Osteoblast (primary cell): ENCODE results near the gene GPR6. TPM values are rescaled to one million over a fixed set of nuclear protein-coding genes. Genes with fewer than 3 reads are reported as not detected.

ENCODE experiments used
- DNase-seq: peaks from one replicate; pipeline ENCODE4 v3.0.0; 2011; ENCODE audit warnings: low spot score, mixed read lengths; ENCODE audit not compliant: insufficient read length; ENCODE audit errors: missing footprints
- H2AFZ ChIP-seq: 2 replicates; pipeline ENCODE4 v1.6.0; 2011; ENCODE audit warnings: mild to moderate bottlenecking, low read length
- H3K27ac ChIP-seq: 2 replicates; pipeline ENCODE4 v1.5.1; 2011; ENCODE audit warnings: mild to moderate bottlenecking, low read depth, low read length, moderate library complexity
- H3K27me3 ChIP-seq: 2 replicates; pipeline ENCODE4 v1.6.0; 2012; ENCODE audit warnings: mild to moderate bottlenecking, control low read depth, inconsistent platforms, low read length, moderate library complexity; ENCODE audit not compliant: insufficient read depth
- H3K36me3 ChIP-seq: 2 replicates; pipeline ENCODE4 v1.5.1; 2011; ENCODE audit warnings: mild to moderate bottlenecking, low read length, control low read depth, moderate library complexity; ENCODE audit not compliant: insufficient read depth
- H3K4me1 ChIP-seq: 2 replicates; pipeline ENCODE4 v1.5.1; 2011; ENCODE audit warnings: mild to moderate bottlenecking, low read length, control low read depth, moderate library complexity; ENCODE audit not compliant: insufficient read depth
- H3K4me2 ChIP-seq: 2 replicates; pipeline ENCODE4 v1.6.0; 2011; ENCODE audit warnings: mild to moderate bottlenecking, low read length; ENCODE audit not compliant: insufficient read depth
- H3K4me3 ChIP-seq: fragments of 200-600 bp; sonication (generic); 3 replicates; pipeline ENCODE4 v1.5.1; 2012; ENCODE audit warnings: mild to moderate bottlenecking, low read length, inconsistent platforms; ENCODE audit not compliant: insufficient read depth
- H3K79me2 ChIP-seq: 2 replicates; pipeline ENCODE4 v1.6.0; 2012; ENCODE audit warnings: mild to moderate bottlenecking, low read length, control low read depth, inconsistent platforms; ENCODE audit not compliant: insufficient read depth
- H3K9me3 ChIP-seq: 2 replicates; pipeline ENCODE4 v1.5.1; 2011; ENCODE audit warnings: low read depth, low read length, control low read depth
- H4K20me1 ChIP-seq: 2 replicates; pipeline ENCODE4 v1.6.0; 2012; ENCODE audit warnings: mild to moderate bottlenecking, low read length, control low read depth; ENCODE audit not compliant: insufficient read depth
- CTCF ChIP-seq: IDR thresholded peaks from 2 replicates; pipeline ENCODE4 v1.5.1; 2011; ENCODE audit warnings: mild to moderate bottlenecking, low read depth, low read length, moderate library complexity; ENCODE audit errors: extremely low read depth
- total RNA-seq: library from RNA; depleted of rRNA; stranded (reverse); fragments of >200 nt; gene quantifications from 2 replicates; pipeline ENCODE4 v1.2.3, GENCODE V29; 2012

Gene GPR6
- total RNA-seq, 1 donor = not detected

- no peaks in the 10 kb centered on the region for H3K36me3 ChIP-seq
- H3K27me3 ChIP-seq = peaks cover 5% of the 10 kb centered on the region
- H3K27ac ChIP-seq = no peak overlapping the region
- no peaks in the 10 kb centered on the region for H3K79me2 ChIP-seq
- H3K4me2 ChIP-seq = no peak overlapping the region
- H3K4me3 ChIP-seq = no peak overlapping the region
- TF ChIP-seq CTCF = no peak
- no peaks in the 10 kb centered on the region for H3K4me1 ChIP-seq
- H2AFZ ChIP-seq = no peak overlapping the region
- H3K9me3 ChIP-seq = no peaks in the 10 kb centered on the region
- no peak for DNase-seq
- no peaks in the 10 kb centered on the region for H4K20me1 ChIP-seq
Observed at GRCh38 chr6:109964949-109965348, 13.2 kb upstream of the GPR6 start.

- Histone ChIP-seq H3K4me1 (no peaks in the 10 kb centered on the region), H2AFZ (no peak overlapping the region), H3K4me3 (no peak overlapping the region), H4K20me1 (no peaks in the 10 kb centered on the region), H3K79me2 (no peaks in the 10 kb centered on the region), H3K9me3 (no peaks in the 10 kb centered on the region), H3K27me3 (peaks cover 5% of the 10 kb centered on the region), H3K27ac (no peak overlapping the region), H3K36me3 (no peaks in the 10 kb centered on the region), H3K4me2 (no peak overlapping the region)
- no peak for DNase-seq
- no peak for TF ChIP-seq CTCF
Observed at GRCh38 chr6:109966299-109966698, 11.8 kb upstream of the GPR6 start.

GRCh38 chr6:109977791-109978173 lies 329 bp upstream of the GPR6 start:
- H3K27me3 ChIP-seq = peaks cover 17% of the 10 kb centered on the region
- H3K4me3 ChIP-seq = no peak overlapping the region
- no peak for DNase-seq
- H3K27ac ChIP-seq = no peak overlapping the region
- H4K20me1 ChIP-seq = no peaks in the 10 kb centered on the region
- H3K9me3 ChIP-seq = no peaks in the 10 kb centered on the region
- no peak for TF ChIP-seq CTCF
- no peak overlapping the region for H3K4me2 ChIP-seq
- no peaks in the 10 kb centered on the region for H3K36me3 ChIP-seq
- H3K4me1 ChIP-seq = no peaks in the 10 kb centered on the region
- no peak overlapping the region for H2AFZ ChIP-seq
- H3K79me2 ChIP-seq = no peaks in the 10 kb centered on the region

GRCh38 chr6:109979033-109979921 lies 1.2 kb downstream of the GPR6 start:
- H3K4me3 ChIP-seq = no peak overlapping the region
- H3K9me3 ChIP-seq = no peaks in the 10 kb centered on the region
- no peaks in the 10 kb centered on the region for H3K36me3 ChIP-seq
- H2AFZ ChIP-seq = no peak overlapping the region
- TF ChIP-seq CTCF = no peak
- H3K4me1 ChIP-seq = no peaks in the 10 kb centered on the region
- H3K27ac ChIP-seq = no peak overlapping the region
- peaks cover 17% of the 10 kb centered on the region for H3K27me3 ChIP-seq
- no peak overlapping the region for H3K4me2 ChIP-seq
- no peak for DNase-seq
- H3K79me2 ChIP-seq = no peaks in the 10 kb centered on the region
- no peaks in the 10 kb centered on the region for H4K20me1 ChIP-seq
